H1 (cell line): Measurements from ENCODE around the gene SCAMP4. TPM values are rescaled to one million over a fixed set of nuclear protein-coding genes. Genes with fewer than 3 reads are reported as not detected.

Experiments used
- BCL11A ChIP-seq, 2 experiments: IDR thresholded peaks; one replicate each; pipeline ENCODE4 v1.6.1; 2011; ENCODE audit warnings: low read depth in 2 of 2, low read length in 2 of 2, mild to moderate bottlenecking in 2 of 2
- EGR1 ChIP-seq: IDR thresholded peaks from 2 replicates; pipeline ENCODE4 v1.6.1; 2011; ENCODE audit warnings: low read depth, low read length, borderline replicate concordance
- KDM4A ChIP-seq: IDR thresholded peaks from one replicate; pipeline ENCODE4 v1.7.1; 2012; ENCODE audit warnings: low read depth, mild to moderate bottlenecking, moderate library complexity, low read length, inconsistent platforms; ENCODE audit not compliant: severe bottlenecking
- KDM5A ChIP-seq: fragments of 200-600 bp; IDR thresholded peaks from 2 replicates; pipeline ENCODE4 v1.7.1; 2012; ENCODE audit warnings: mild to moderate bottlenecking, low read length, inconsistent platforms, mixed read lengths
- polyA plus RNA-seq, 7 experiments: library from polyadenylated mRNA; depleted of rRNA in 3 of 7; stranded (reverse) in 5 of 7; unstranded in 2 of 7; fragments of >200 nt in 5 of 7; fragments of 200-250 nt in 2 of 7; gene quantifications; 1 replicate in 5 of 7; 2 replicates in 1 of 7; 4 replicates in 1 of 7; pipeline versions ENCODE4 v1.2.1 to v1.2.3, GENCODE V29; 2011 to 2013; ENCODE audit warnings: missing spikeins in 2 of 7, mixed read lengths in 2 of 7
- total RNA-seq: library from RNA; stranded (reverse); fragmentation: NEBNext Ultra II Directional; extraction: Animal tissue kit (Norgen Biotek cat#: 25700); gene quantifications from 2 replicates; pipeline ENCODE4 v1.2.1, GENCODE V29; 2021

The SCAMP4 gene
- total and polyA plus RNA-seq, 2 of the 8 experiments (the other 6 are each of a cell fraction or from before 2014, with no cell fraction given): 17.1 to 61.4 TPM

DNA sequence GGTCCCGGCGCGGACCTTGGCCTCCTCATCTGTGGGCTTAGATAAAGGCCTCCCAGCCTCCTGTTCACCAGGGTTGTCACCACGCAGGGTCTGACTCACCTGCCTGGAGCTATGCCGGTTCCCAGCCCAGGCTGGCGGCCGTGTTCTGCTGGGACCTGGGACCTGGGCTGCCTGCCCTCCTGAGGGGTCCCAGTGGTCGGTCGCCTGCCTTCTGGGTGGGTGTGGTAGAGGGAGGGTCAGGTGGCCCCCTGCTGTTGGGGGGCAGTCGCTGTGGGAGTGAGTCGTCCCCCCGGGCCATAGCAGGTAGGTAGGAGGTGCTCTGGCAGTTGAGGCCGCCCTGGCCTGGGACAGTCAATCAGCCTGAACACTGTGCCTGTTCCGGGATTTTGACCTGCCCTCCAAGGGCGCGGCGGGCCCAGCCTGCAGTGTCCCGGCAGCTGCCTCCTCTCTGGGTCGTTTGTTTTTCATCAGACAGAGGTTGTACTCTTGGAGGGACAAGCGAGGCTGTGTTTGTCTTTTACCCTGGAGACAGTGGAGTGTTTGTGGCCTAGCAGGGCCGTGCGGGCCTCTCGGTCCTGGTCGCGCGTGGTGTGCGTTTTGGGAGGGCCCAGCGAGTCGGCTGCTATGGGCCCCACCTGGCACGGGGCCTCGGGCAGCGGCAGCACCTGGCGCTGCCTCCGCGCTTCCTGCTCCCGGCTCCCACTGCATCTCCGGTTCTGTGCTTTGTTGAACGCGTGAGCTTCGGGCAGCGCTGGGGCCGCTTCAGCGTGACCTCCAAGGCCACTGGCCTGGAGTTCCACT, 2.6 kb downstream of the SCAMP4 start (continued):
- TF ChIP-seq EGR1: no peak
- TF ChIP-seq KDM5A: no peak
- TF ChIP-seq KDM4A: no peak
- TF ChIP-seq BCL11A (IDR thresholded peaks at IDR 0.05; ENCODE audit: low read depth in 2 of 2, low read length in 2 of 2): no peak
